GM18526 (cell line): ENCODE data around the gene CHST12.

Source experiments
- POLR2A ChIP-seq: IDR thresholded peaks from 3 replicates; pipeline ENCODE4 v1.6.1; 2011; ENCODE audit not compliant: insufficient read length; ENCODE audit errors: extremely low read depth

The CHST12 gene

DNA sequence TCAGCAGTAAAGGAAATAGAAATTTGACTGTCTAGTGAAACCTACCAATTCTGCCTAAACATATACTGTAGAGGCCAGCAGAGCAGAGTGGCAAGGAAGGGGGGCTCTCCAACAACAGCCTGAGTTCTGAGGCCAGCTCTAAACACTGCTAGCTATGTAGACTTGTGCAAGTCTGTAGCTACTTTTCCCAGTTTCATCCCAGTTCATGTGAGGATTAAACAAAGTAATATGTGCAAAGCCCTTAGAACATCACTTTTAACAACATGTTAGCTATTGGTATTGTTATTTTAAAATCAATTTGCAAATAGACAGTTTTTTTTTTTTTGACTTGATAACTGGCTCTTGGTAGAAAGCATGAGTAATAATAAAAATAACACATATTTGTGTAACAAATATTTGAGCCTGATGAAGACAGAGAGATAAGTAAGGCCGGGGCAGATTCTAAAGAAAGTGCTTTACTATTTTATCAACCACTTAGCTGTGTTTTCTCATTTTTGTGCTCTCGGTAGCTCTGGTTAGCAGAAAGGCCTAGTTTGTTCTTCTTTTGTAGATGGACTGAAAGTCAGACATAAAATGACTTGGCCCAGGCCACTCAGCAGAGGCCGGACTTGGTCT is 9.3 kb downstream of the CHST12 start:
- TF ChIP-seq POLR2A, result no peak

GRCh38 chr7:2416063-2416462 is 12.7 kb downstream of the CHST12 start:
- TF ChIP-seq POLR2A, result no peak

DNA sequence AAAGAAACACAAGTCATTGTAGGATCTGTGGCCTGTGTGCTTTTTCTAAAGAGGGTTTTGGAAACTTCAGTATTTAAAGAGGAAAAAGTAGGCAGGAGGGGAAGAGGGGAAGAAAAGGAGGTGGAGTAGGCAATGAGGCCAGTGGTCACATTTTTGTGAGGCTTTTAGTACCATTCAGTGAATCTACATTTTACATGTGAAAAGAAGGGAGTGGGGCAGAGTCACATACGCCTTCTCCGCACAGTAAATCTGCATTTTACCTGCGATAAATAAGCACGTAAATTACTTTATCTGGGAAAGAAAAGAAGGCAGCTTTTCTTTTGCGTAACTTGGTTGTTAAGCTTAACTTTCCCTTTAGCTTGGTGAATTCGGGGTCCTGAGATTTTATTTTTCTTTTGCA is 13.2 kb downstream of the CHST12 start:
- no peak for TF ChIP-seq POLR2A

DNA sequence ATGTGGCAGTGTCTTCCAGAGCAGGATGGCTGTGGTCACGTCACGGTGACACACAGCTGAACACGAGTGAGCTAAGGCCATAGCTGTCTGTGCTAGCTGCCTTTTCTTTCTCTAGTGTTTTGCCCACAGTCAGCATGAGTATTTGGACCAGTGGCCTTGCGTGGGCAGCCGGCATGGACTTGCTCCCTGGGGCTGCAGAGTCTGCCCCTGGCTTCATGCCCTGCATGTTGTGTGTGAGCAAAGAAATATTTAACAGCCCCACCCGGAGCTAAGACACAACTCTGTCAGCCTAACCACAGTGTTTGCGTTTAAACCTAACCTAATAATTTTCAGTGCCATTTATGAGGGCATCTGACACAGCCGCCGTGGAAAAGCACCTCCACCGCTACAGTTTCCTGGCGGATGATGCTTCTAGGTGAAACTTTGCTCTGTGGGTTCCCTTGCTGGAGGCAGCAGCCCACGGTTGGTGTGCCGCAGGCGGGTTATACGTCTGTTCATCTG is 14.6 kb downstream of the CHST12 start:
- TF ChIP-seq POLR2A, result no peak

DNA sequence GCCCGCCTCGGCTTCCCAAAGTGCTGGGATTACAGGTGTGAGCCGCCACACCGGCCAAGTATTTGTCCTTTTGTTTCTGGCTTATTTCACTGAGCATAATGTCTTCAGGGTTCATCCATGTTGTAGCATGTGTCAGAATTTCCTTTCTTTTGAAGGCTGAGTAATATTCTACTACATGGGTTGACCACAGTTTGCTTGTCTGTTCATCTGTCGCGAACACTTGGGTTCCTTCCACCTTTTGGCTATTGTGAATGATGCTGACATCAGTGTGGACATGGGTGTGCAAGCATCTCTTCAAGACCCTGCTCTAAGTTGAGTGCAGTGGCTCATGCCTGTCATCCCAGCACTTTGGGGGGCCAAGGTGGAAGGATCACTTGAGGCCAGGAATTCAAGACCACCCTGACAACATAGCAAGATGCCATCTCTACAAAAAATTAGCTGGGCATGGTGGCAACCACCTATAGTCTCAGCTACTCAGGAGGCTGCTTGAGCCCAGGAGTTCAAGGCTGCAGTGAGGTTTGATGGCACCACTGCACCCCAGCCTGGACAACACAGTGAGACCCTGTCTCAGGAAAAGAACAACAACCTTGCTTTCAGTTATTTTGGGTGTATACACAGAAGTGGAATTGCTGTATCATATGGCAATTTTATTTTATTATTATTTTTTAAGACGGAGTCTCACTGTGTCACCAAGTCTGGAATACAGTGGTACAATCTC is 17.0 kb downstream of the CHST12 start:
- no peak for TF ChIP-seq POLR2A

GRCh38 chr7:2421943-2422310 is 18.5 kb downstream of the CHST12 start:
- TF ChIP-seq POLR2A, result no peak

- no peak for TF ChIP-seq POLR2A
Measured at GRCh38 chr7:2425749-2426148, 22.3 kb downstream of the CHST12 start.

- no peak for TF ChIP-seq POLR2A
Measured at GRCh38 chr7:2431260-2431867, 28.0 kb downstream of the CHST12 start.

GRCh38 chr7:2432910-2433712 is 29.7 kb downstream of the CHST12 start:
- TF ChIP-seq POLR2A, result no peak

DNA sequence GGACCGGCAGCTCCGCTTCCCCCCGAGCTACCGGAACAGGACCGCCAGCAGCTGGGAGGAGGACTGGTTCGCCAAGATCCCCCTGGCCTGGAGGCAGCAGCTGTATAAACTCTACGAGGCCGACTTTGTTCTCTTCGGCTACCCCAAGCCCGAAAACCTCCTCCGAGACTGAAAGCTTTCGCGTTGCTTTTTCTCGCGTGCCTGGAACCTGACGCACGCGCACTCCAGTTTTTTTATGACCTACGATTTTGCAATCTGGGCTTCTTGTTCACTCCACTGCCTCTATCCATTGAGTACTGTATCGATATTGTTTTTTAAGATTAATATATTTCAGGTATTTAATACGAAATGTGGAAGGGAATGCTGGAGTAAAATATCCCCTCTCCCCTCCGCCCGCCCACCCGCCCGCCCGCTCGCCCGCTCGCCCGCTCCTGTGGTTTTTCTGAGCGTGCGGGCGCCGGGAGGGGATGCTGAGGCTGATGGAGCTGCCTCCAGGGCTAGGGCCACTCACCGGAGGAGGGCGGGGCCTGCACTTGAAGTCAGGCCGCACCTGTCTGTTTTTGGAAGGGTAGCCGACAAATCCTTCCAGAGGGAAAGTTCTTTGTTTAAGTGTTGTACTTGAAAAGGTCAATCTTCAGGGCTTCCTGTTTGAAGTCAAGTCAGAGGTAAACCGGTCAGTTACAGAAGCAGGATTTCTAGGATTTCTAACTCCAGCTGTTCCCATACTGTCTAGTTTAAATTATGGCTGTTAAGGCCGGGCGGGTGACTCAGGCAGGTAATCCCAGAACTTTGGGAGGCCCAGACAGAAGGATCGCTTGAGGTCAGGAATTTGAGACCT is 30.5 kb downstream of the CHST12 start:
- no peak for TF ChIP-seq POLR2A

DNA sequence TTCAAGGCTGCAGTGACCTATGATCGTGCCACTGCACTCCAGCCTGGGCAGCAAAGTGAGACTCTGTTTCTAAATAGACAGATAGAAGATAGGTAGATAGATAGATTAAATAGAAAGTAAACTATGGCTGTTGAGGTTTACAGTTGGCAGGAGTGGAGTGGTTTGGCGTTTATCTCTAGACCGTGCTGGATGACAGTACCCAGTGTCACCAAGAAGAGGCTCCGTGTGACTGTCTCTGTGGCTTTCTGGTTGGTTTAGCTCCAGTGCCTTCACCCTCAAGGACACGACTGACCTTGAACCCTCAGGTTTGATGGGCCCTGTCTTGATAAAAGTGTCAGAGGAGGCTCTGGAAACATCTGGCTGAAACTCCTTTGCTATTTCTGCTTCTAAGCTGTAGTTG is 31.7 kb downstream of the CHST12 start:
- TF ChIP-seq POLR2A, result no peak

- no peak for TF ChIP-seq POLR2A
Measured at GRCh38 chr7:2436341-2437104, 33.1 kb downstream of the CHST12 start.

GRCh38 chr7:2437136-2437535 is 33.7 kb downstream of the CHST12 start:
- no peak for TF ChIP-seq POLR2A

GRCh38 chr7:2437537-2438148 is 34.2 kb downstream of the CHST12 start:
- no peak for TF ChIP-seq POLR2A
